ENCODE measurements around the gene RAB26.

The RAB26 gene

GRCh38 chr16:2163211-2163881 is 14.9 kb downstream of the RAB26 start:
- DNase-seq, result no peak

GRCh38 chr16:2165861-2166260 is 17.4 kb downstream of the RAB26 start:
- no peak for DNase-seq

- no peak for DNase-seq
These were observed 18.0 kb downstream of the RAB26 start for GRCh38 chr16:2166263-2167067.

GRCh38 chr16:2167068-2167638 is 18.7 kb downstream of the RAB26 start:
- no peak for DNase-seq

- DNase-seq, result no peak
These were observed 21.7 kb downstream of the RAB26 start for GRCh38 chr16:2170080-2170479.

- DNase-seq, result no peak
These were observed 22.4 kb downstream of the RAB26 start for GRCh38 chr16:2170587-2171435.

GRCh38 chr16:2171601-2172178 is 23.3 kb downstream of the RAB26 start:
- DNase-seq, result no peak

- DNase-seq, result no peak
These were observed 24.4 kb downstream of the RAB26 start for GRCh38 chr16:2172688-2173335.

- no peak for DNase-seq
These were observed 24.9 kb downstream of the RAB26 start for GRCh38 chr16:2173366-2173765.

GRCh38 chr16:2173916-2174315 is 25.5 kb downstream of the RAB26 start:
- no peak for DNase-seq

GRCh38 chr16:2174396-2175131 is 26.1 kb downstream of the RAB26 start:
- DNase-seq, result no peak

- no peak for DNase-seq
These were observed 27.0 kb downstream of the RAB26 start for GRCh38 chr16:2175454-2175853.

- DNase-seq, result no peak
These were observed 27.6 kb downstream of the RAB26 start for GRCh38 chr16:2176047-2176446.

- no peak for DNase-seq
These were observed 28.7 kb downstream of the RAB26 start for GRCh38 chr16:2177101-2177500.

GRCh38 chr16:2177561-2177960 is 29.1 kb downstream of the RAB26 start:
- no peak for DNase-seq

- no peak for DNase-seq
These were observed 30.1 kb downstream of the RAB26 start for GRCh38 chr16:2178321-2179106.

GRCh38 chr16:2179107-2179501 is 30.7 kb downstream of the RAB26 start:
- DNase-seq, result no peak

GRCh38 chr16:2179576-2179975 is 31.2 kb downstream of the RAB26 start:
- DNase-seq, result no peak

GRCh38 chr16:2180461-2180860 is 32.0 kb downstream of the RAB26 start:
- DNase-seq, result no peak
